ENCODE measurements around the gene C2orf72. TPM values are rescaled to one million over a fixed set of nuclear protein-coding genes. Genes with fewer than 3 reads are reported as not detected.

Gene C2orf72
- total and polyA plus RNA-seq, 2 of the 13 experiments (the other 11 are each of a cell fraction or from before 2014, with no cell fraction given): 147 to 203 TPM

DNA sequence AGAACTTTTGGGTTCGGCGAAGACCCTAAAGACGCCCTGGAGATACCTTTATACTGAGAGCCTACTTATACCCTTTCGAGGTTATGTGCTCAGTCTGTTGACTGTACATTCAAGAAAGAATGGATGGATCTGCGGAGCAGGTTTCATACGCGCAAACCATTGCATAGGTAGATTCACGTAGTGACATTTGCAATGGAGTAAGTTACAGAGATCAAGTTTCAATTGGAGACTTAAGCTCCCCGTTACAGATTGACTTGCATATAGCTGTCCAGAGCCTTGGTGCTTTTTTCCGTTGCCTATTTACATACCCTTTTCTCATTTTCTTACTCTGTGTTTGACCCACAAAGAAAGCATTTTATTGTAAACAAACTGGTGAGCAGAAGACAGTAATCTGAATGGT is 20.3 kb downstream of the C2orf72 start:
- in situ Hi-C loops (cut with HindIII; ENCODE audit: extremely low pct_ligation_motif_present, low pct_unique_long_range_greater_than_20kb) (no loop called here), intact Hi-C loops (cut with micrococcal nuclease; ENCODE audit: unreplicated experiment) (loop anchor here (5.0 to 10.0 kb wide), 2 partner anchors 135 to 193 kb away; partner anchors contain the start of gene ITM2C)
- Histone ChIP-seq H3K27me3 (ENCODE audit: control insufficient read depth in 1 of 2, insufficient read depth in 2 of 2, low read length in 2 of 2) (no peaks in the 10 kb centered on the region; a peak in 1 of 5 replicates), H3K79me2 (ENCODE audit: insufficient read depth, low read length) (peaks cover 52% of the 10 kb centered on the region), H3K27ac (ENCODE audit: extremely low read length, insufficient read depth, low read length) (peak overlapping the region; percentile 95), H3K4me3 (replicated peaks in 1 of 3; ENCODE audit: insufficient read depth in 1 of 3, low read depth in 2 of 3, low read length in 3 of 3) (peak overlapping the region; percentile 83 to 99 (median 96)), H3K4me2 (ENCODE audit: low read depth, low read length) (peak overlapping the region; percentile 85), H3K36me3 (replicated peaks in 1 of 2; ENCODE audit: control insufficient read depth in 1 of 2, insufficient read depth in 2 of 2, low read length in 2 of 2) (peaks cover 3 to 19% of the 10 kb centered on the region in 2 experiments), H3K4me1 (ENCODE audit: insufficient read depth, low read length) (peaks cover 49% of the 10 kb centered on the region), H3K9me3 (ENCODE audit: low read length) (no peaks in the 10 kb centered on the region), H3K9ac (ENCODE audit: insufficient read depth, low read depth, low read length) (peak overlapping the region; percentile 98), H4K20me1 (ENCODE audit: insufficient read depth, low read length) (peaks cover 19% of the 10 kb centered on the region; the same call in 1 of the 2 replicates), H2AFZ (ENCODE audit: low read length) (no peak overlapping the region)
- POLR2A ChIA-PET: interaction anchor here (0.9 to 1.4 kb wide), 4 partner anchors 10 to 407 kb away, joined by 3 to 5 read pairs (median 4); partner anchors contain the start of gene NCL
- DNase-seq (ENCODE audit: low spot score): no peak
- no TSS peak for BruUV-seq (replicated peaks)
- peak; percentile 13; the same call in 2 of the 3 replicates for ATAC-seq
- no peak for FAIRE-seq
- 0% methylated on average over 10 of the region's 10 CpGs for WGBS (ENCODE audit: low lambda C conversion rate)
- CTCF ChIA-PET (ENCODE audit: low intra/inter-chr PET ratio, low total read pairs): no interaction called here
- TF ChIP-seq ZNF382 (CRISPR knock-in tag; IDR thresholded peaks at IDR 0.05; ENCODE audit: borderline replicate concordance): no peak
- TF ChIP-seq, protein P1, sequence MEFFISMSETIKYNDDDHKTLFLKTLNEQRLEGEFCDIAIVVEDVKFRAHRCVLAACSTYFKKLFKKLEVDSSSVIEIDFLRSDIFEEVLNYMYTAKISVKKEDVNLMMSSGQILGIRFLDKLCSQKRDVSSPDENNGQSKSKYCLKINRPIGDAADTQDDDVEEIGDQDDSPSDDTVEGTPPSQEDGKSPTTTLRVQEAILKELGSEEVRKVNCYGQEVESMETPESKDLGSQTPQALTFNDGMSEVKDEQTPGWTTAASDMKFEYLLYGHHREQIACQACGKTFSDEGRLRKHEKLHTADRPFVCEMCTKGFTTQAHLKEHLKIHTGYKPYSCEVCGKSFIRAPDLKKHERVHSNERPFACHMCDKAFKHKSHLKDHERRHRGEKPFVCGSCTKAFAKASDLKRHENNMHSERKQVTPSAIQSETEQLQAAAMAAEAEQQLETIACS (CRISPR knock-in tag; IDR thresholded peaks at IDR 0.05): no peak
- TF ChIP-seq, protein P2, sequence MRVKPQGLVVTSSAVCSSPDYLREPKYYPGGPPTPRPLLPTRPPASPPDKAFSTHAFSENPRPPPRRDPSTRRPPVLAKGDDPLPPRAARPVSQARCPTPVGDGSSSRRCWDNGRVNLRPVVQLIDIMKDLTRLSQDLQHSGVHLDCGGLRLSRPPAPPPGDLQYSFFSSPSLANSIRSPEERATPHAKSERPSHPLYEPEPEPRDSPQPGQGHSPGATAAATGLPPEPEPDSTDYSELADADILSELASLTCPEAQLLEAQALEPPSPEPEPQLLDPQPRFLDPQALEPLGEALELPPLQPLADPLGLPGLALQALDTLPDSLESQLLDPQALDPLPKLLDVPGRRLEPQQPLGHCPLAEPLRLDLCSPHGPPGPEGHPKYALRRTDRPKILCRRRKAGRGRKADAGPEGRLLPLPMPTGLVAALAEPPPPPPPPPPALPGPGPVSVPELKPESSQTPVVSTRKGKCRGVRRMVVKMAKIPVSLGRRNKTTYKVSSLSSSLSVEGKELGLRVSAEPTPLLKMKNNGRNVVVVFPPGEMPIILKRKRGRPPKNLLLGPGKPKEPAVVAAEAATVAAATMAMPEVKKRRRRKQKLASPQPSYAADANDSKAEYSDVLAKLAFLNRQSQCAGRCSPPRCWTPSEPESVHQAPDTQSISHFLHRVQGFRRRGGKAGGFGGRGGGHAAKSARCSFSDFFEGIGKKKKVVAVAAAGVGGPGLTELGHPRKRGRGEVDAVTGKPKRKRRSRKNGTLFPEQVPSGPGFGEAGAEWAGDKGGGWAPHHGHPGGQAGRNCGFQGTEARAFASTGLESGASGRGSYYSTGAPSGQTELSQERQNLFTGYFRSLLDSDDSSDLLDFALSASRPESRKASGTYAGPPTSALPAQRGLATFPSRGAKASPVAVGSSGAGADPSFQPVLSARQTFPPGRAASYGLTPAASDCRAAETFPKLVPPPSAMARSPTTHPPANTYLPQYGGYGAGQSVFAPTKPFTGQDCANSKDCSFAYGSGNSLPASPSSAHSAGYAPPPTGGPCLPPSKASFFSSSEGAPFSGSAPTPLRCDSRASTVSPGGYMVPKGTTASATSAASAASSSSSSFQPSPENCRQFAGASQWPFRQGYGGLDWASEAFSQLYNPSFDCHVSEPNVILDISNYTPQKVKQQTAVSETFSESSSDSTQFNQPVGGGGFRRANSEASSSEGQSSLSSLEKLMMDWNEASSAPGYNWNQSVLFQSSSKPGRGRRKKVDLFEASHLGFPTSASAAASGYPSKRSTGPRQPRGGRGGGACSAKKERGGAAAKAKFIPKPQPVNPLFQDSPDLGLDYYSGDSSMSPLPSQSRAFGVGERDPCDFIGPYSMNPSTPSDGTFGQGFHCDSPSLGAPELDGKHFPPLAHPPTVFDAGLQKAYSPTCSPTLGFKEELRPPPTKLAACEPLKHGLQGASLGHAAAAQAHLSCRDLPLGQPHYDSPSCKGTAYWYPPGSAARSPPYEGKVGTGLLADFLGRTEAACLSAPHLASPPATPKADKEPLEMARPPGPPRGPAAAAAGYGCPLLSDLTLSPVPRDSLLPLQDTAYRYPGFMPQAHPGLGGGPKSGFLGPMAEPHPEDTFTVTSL (CRISPR knock-in tag; IDR thresholded peaks at IDR 0.05; ENCODE audit: borderline replicate concordance): peak; percentile 46; the same call in 1 of the 2 replicates
- TF ChIP-seq KLF9 (CRISPR knock-in tag; IDR thresholded peaks at IDR 0.05; ENCODE audit: low read depth): no peak
- no peak; the same call in 1 of the 2 replicates for TF ChIP-seq ZNF782 (CRISPR knock-in tag; IDR thresholded peaks at IDR 0.05; ENCODE audit: borderline replicate concordance)
- no peak for TF ChIP-seq ZNF10 (CRISPR knock-in tag; IDR thresholded peaks at IDR 0.05; ENCODE audit: borderline replicate concordance, low read depth)
- TF ChIP-seq, protein P3, sequence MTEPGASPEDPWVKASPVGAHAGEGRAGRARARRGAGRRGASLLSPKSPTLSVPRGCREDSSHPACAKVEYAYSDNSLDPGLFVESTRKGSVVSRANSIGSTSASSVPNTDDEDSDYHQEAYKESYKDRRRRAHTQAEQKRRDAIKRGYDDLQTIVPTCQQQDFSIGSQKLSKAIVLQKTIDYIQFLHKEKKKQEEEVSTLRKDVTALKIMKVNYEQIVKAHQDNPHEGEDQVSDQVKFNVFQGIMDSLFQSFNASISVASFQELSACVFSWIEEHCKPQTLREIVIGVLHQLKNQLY (CRISPR knock-in tag; IDR thresholded peaks at IDR 0.05): no peak
- TF ChIP-seq ZNF614 (CRISPR knock-in tag; IDR thresholded peaks at IDR 0.05; ENCODE audit: borderline replicate concordance): 0 out of 2 replicates have a peak, but pooled peaks have one; percentile 26
- TF ChIP-seq PLRG1 (conservative IDR thresholded peaks at IDR 0.05): no peak
- TF ChIP-seq CBX2 (IDR thresholded peaks at IDR 0.05; ENCODE audit: low read depth, low read length): no peak
- TF ChIP-seq CBX2 (CRISPR knock-in tag; IDR thresholded peaks at IDR 0.05; ENCODE audit: low read depth): no peak
- TF ChIP-seq SSRP1 (CRISPR knock-in tag; IDR thresholded peaks at IDR 0.05): peak; percentile 61; the same call in 1 of the 2 replicates
- TF ChIP-seq, protein P4, sequence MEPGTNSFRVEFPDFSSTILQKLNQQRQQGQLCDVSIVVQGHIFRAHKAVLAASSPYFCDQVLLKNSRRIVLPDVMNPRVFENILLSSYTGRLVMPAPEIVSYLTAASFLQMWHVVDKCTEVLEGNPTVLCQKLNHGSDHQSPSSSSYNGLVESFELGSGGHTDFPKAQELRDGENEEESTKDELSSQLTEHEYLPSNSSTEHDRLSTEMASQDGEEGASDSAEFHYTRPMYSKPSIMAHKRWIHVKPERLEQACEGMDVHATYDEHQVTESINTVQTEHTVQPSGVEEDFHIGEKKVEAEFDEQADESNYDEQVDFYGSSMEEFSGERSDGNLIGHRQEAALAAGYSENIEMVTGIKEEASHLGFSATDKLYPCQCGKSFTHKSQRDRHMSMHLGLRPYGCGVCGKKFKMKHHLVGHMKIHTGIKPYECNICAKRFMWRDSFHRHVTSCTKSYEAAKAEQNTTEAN (CRISPR knock-in tag; conservative IDR thresholded peaks at IDR 0.05): 0 out of 2 replicates have a peak, but pooled peaks have one; percentile 30
- no peak for TF ChIP-seq FOXM1 (CRISPR knock-in tag; IDR thresholded peaks at IDR 0.05)
- TF ChIP-seq, protein P5, sequence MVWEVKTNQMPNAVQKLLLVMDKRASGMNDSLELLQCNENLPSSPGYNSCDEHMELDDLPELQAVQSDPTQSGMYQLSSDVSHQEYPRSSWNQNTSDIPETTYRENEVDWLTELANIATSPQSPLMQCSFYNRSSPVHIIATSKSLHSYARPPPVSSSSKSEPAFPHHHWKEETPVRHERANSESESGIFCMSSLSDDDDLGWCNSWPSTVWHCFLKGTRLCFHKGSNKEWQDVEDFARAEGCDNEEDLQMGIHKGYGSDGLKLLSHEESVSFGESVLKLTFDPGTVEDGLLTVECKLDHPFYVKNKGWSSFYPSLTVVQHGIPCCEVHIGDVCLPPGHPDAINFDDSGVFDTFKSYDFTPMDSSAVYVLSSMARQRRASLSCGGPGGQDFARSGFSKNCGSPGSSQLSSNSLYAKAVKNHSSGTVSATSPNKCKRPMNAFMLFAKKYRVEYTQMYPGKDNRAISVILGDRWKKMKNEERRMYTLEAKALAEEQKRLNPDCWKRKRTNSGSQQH (CRISPR knock-in tag; IDR thresholded peaks at IDR 0.05; ENCODE audit: low read depth): peak; percentile 58; the same call in 1 of the 2 replicates

Measured in HepG2 (cell line).